CD4-positive, alpha-beta T cell (primary cell): ENCODE results near the gene THAP2. TPM values are rescaled to one million over a fixed set of nuclear protein-coding genes. Genes with fewer than 3 reads are reported as not detected.

Experiments used
- ATAC-seq: fragments of 200-7000 bp; cut with Tn5 transposase; one replicate; pipeline ENCODE4 v1.10.0; 2022; ENCODE audit warnings: mild to moderate bottlenecking; ENCODE audit not compliant: poor library complexity
- CTCF ChIA-PET: fragments of 350-600 bp; sonication (Branson Sonifier 250); formaldehyde crosslinking; loops from one replicate; lab custom pipeline; 2021; ENCODE audit warnings: antibody characterized with exemption, inconsistent platforms; lab: Charles Lee
- POLR2A ChIA-PET: fragments of 350-600 bp; sonication (Branson Sonifier 250); formaldehyde crosslinking; loops from one replicate; lab custom pipeline; 2021; ENCODE audit warnings: antibody characterized with exemption, inconsistent platforms; lab: Charles Lee
- DNase-seq, 14 experiments: peaks; one replicate each; pipeline ENCODE4 v3.0.0-alpha.2; 2013 to 2020; ENCODE audit warnings: mixed read lengths in 2 of 14
- H3K27ac ChIP-seq, 2 donors: one replicate each; pipeline versions ENCODE4 v1.5.1 to v1.7.0; 2013; ENCODE audit warnings: low read length in 2 of 2, low read depth in 1 of 2, mild to moderate bottlenecking in 1 of 2
- H3K27me3 ChIP-seq, 2 experiments: 1 replicate in 1 of 2; 2 replicates in 1 of 2; pipeline versions ENCODE4 v1.6.1 to v1.7.0; 2013; ENCODE audit warnings: low read length in 2 of 2, control low read depth in 1 of 2, mild to moderate bottlenecking in 1 of 2, moderate library complexity in 1 of 2; ENCODE audit not compliant: insufficient read depth in 2 of 2, control insufficient read depth in 1 of 2
- H3K36me3 ChIP-seq: one replicate; pipeline ENCODE4 v1.6.1; 2013; ENCODE audit warnings: low read length, control low read depth; ENCODE audit not compliant: insufficient read depth
- H3K4me1 ChIP-seq: one replicate; pipeline ENCODE4 v1.6.1; 2013; ENCODE audit warnings: low read length, control low read depth; ENCODE audit not compliant: insufficient read depth
- H3K4me3 ChIP-seq: one replicate; pipeline ENCODE4 v1.5.1; 2013; ENCODE audit warnings: mild to moderate bottlenecking, low read length, moderate library complexity
- H3K9me3 ChIP-seq, 2 experiments: 1 replicate in 1 of 2; 2 replicates in 1 of 2; pipeline versions ENCODE4 v1.6.1 to v1.7.0; 2013; ENCODE audit warnings: low read length in 2 of 2, mild to moderate bottlenecking in 2 of 2, control low read depth in 1 of 2, moderate library complexity in 1 of 2; ENCODE audit not compliant: control insufficient read depth in 1 of 2, insufficient read depth in 1 of 2
- H3K27ac Mint-ChIP-seq: one replicate; pipeline ENCODE4 v1.8.0; 2020; ENCODE audit warnings: mixed read lengths
- H3K27me3 Mint-ChIP-seq: one replicate; pipeline ENCODE4 v1.8.0; 2021; ENCODE audit warnings: mixed read lengths
- H3K36me3 Mint-ChIP-seq: one replicate; pipeline ENCODE4 v1.8.0; 2021; ENCODE audit warnings: low read depth, mixed read lengths
- H3K4me1 Mint-ChIP-seq: one replicate; pipeline ENCODE4 v1.8.0; 2021; ENCODE audit warnings: low read depth, mixed read lengths
- H3K4me3 Mint-ChIP-seq: one replicate; pipeline ENCODE4 v1.8.0; 2020; ENCODE audit warnings: mild to moderate bottlenecking, mixed read lengths
- H3K9me3 Mint-ChIP-seq: one replicate; pipeline ENCODE4 v1.8.0; 2020; ENCODE audit warnings: mixed read lengths
- CTCF ChIP-seq: fragments of 200-600 bp; IDR thresholded peaks from one replicate; pipeline ENCODE4 v1.8.0; 2022; ENCODE audit warnings: antibody characterized with exemption, mild to moderate bottlenecking
- intact Hi-C, 2 experiments: fragments of 100-400 bp; cut with DNase I in 1 of 2; cut with micrococcal nuclease in 1 of 2; formaldehyde crosslinking; loops; one replicate each; pipeline versions ENCODE4 v1.15.1 to v1.9.0; 2023 to 2025; cut with DNase I, micrococcal nuclease
- total RNA-seq, 174 experiments: library from RNA in 2 of 174; stranded (reverse) in 2 of 174; gene quantifications; one replicate each; pipeline ENCODE4 v1.2.3 and lab custom pipeline; 2021 to 2026

THAP2 gene
- total RNA-seq, 2 experiments from 2014 or later, result 12.1 to 12.6 TPM

- Mint-ChIP-seq H3K27ac (no peak overlapping the region), H3K4me1 (peaks cover 47% of the 10 kb centered on the region), H3K9me3 (no peaks in the 10 kb centered on the region), H3K4me3 (peak overlapping the region; percentile 36), H3K36me3 (peaks cover 35% of the 10 kb centered on the region), H3K27me3 (no peaks in the 10 kb centered on the region)
- intact Hi-C loops, result no loop called here
- ChIA-PET POLR2A (no interaction called here), CTCF (interaction anchor here (1.3 kb wide), 1 partner anchor 93 kb away, joined by 4 read pairs; no protein-coding TSS in a partner anchor)
- TF ChIP-seq CTCF, result no peak
- Histone ChIP-seq H3K27ac (no peak overlapping the region), H3K27me3 (no peaks in the 10 kb centered on the region), H3K4me3 (no peak overlapping the region), H3K4me1 (no peaks in the 10 kb centered on the region), H3K9me3 (no peaks in the 10 kb centered on the region), H3K36me3 (peaks cover 53% of the 10 kb centered on the region)
- DNase-seq (no peak), ATAC-seq (no peak)
These were observed 9.9 kb upstream of the THAP2 start for GRCh38 chr12:71654200-71654599.

GRCh38 chr12:71655495-71655894, 8.6 kb upstream of the THAP2 start:
- Mint-ChIP-seq H3K4me3 (peak overlapping the region; percentile 7), H3K27ac (peak overlapping the region; percentile 18), H3K36me3 (peaks cover 35% of the 10 kb centered on the region), H3K27me3 (no peaks in the 10 kb centered on the region), H3K9me3 (no peaks in the 10 kb centered on the region), H3K4me1 (peaks cover 45% of the 10 kb centered on the region)
- Histone ChIP-seq H3K4me1 (no peaks in the 10 kb centered on the region), H3K36me3 (peaks cover 62% of the 10 kb centered on the region), H3K4me3 (no peak overlapping the region), H3K27ac (no peak overlapping the region), H3K27me3 (no peaks in the 10 kb centered on the region), H3K9me3 (no peaks in the 10 kb centered on the region)
- ChIA-PET POLR2A (interaction anchor here (1.2 kb wide), 1 partner anchor 10 kb away, joined by 3 read pairs; no protein-coding TSS in a partner anchor), CTCF (interaction anchor here (1.3 kb wide), 1 partner anchor 91 kb away, joined by 4 read pairs; no protein-coding TSS in a partner anchor)
- intact Hi-C loops, result loop anchor here (5.0 kb wide), 2 partner anchors 33 to 37 kb away; no protein-coding TSS in a partner anchor
- DNase-seq (no peak), ATAC-seq (no peak)
- no peak for TF ChIP-seq CTCF

- Histone ChIP-seq H3K9me3 (no peaks in the 10 kb centered on the region), H3K4me1 (peaks cover 4% of the 10 kb centered on the region), H3K27me3 (no peaks in the 10 kb centered on the region), H3K36me3 (peaks cover 62% of the 10 kb centered on the region), H3K27ac (no peak overlapping the region), H3K4me3 (no peak overlapping the region)
- H3K4me1 Mint-ChIP-seq, result peaks cover 45% of the 10 kb centered on the region
- intact Hi-C loops, result loop anchor here (5.0 kb wide), 2 partner anchors 34 to 36 kb away; no protein-coding TSS in a partner anchor
- no peaks in the 10 kb centered on the region for H3K27me3 Mint-ChIP-seq
- H3K4me3 Mint-ChIP-seq, result peak overlapping the region; percentile 7
- ATAC-seq, result no peak
- H3K36me3 Mint-ChIP-seq, result peaks cover 35% of the 10 kb centered on the region
- no peaks in the 10 kb centered on the region for H3K9me3 Mint-ChIP-seq
- TF ChIP-seq CTCF, result no peak
- ChIA-PET POLR2A (interaction anchor here (0.9 to 1.2 kb wide), 2 partner anchors 10 to 30 kb away, joined by 3 read pairs; partner anchors contain the start of gene TMEM19), CTCF (no interaction called here)
- DNase-seq, result no peak
- H3K27ac Mint-ChIP-seq, result peak overlapping the region; percentile 18
These were observed 8.2 kb upstream of the THAP2 start for GRCh38 chr12:71655907-71656306.
